M059J (cell line): ENCODE measurements around the gene DCLK1. TPM values are rescaled to one million over a fixed set of nuclear protein-coding genes. Genes with fewer than 3 reads are reported as not detected.
"Not testable (repeated sequence)": the region's sequence is repeated elsewhere in the genome, so short reads cannot be mapped to it uniquely, and the experiment has no call there.

Experiments
- DNase-seq: peaks from one replicate; pipeline ENCODE4 v3.0.0-alpha.2; 2012; ENCODE audit warnings: low read depth
- total RNA-seq: library from RNA; depleted of rRNA; stranded (reverse); fragments of >200 nt; shearing (Covaris generic); gene quantifications from 2 replicates; pipeline ENCODE4 v1.2.3, GENCODE V29; 2014

Gene DCLK1
- total RNA-seq, 1 experiment from 2014 or later: 2.0 TPM

- no peak for DNase-seq
These were observed 45.1 kb downstream of the DCLK1 start for GRCh38 chr13:36086117-36086516.

DNA sequence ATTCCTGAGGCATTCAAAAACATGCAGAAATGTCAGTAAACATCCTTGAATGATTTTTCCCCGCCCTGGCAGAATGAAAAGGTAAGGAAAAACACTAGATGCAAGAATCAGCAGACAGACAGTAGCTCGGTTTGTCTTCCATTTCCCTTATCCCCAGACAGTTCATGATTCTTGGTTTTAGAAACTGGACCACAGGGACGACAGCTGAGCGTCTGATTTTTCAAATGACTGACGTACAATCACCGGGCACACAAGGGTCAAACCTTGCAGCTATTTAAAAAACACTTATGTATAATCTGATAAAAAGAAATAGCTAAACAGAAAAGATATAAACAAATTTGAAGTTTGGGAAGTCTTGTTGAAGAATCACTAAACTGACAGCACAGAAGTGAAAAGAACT, 47.1 kb downstream of the DCLK1 start:
- DNase-seq: no peak

- DNase-seq: no peak
These were observed 48.4 kb downstream of the DCLK1 start for GRCh38 chr13:36082806-36083205.

- DNase-seq: peak; percentile 18
These were observed 48.8 kb downstream of the DCLK1 start for GRCh38 chr13:36082396-36082795.

- no peak for DNase-seq
These were observed 55.0 kb downstream of the DCLK1 start for GRCh38 chr13:36076211-36076610.

- DNase-seq: peak; percentile 19
These were observed 56.5 kb downstream of the DCLK1 start for GRCh38 chr13:36074659-36075058.

DNA sequence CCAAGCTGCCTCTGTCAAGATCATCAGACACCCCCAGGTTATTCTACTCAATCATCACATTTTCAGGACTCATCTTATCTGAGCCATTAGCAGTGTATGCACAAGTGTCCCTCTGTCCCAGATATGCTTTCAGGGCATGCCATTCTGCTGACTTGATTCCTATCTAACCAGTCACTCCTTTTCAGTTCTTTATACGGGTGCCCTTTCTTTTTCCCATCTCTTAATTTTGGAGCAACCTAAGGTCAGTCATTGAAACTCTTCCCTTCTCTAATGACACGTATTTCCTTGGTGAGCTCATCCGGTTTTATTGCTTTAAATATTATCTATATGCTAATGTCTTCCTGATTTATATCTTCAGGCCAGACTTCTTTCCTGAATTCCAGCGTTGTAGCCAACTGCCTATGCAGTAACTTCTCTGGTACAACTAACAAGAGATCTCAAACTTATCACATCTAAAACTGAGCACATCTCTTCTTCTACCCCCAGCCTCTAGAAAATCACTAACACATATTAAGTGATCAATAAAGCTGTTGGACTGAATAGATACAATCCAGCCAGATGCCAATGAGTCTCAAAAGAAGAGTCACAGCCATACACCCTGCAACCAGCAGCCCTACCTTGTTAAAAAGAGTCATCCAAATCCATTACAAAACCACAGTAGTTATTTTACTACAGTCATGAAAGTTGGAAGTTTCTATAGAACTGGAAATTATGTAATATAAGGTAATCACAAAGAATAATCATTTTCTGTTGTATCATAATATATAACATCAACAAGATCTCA, 58.8 kb downstream of the DCLK1 start:
- no peak for DNase-seq

GRCh38 chr13:36070504-36071192, 60.5 kb downstream of the DCLK1 start:
- DNase-seq: not testable (repeated sequence)

DNA sequence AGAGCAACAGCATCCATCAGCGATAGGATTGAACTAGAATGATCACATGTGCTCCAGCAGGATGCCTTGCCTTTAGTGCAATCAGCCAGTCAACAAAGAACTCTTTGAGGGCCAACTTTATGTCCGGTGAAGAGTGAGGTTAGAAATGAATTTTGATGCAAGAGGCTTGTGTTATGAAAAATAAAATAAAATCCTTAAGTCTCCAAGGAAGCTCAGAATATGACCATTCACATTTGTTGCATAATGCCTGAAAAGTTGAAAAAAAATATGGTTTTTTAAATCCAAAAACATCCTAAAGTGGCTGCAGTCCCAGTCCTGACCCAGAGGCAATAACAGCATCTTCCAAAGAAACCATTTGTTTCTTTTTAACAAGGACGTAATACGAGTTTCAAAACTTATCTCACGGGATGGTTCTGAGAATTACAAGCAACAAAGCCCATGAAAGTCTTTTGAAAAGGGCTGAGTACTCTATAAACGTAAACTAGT, 61.3 kb downstream of the DCLK1 start:
- DNase-seq: no peak

- DNase-seq: no peak
These were observed 62.2 kb downstream of the DCLK1 start for GRCh38 chr13:36068991-36069390.

- DNase-seq: no peak
These were observed 62.6 kb downstream of the DCLK1 start for GRCh38 chr13:36068566-36068965.

GRCh38 chr13:36067746-36068381, 63.3 kb downstream of the DCLK1 start:
- DNase-seq: no peak

- DNase-seq: no peak
These were observed 68.9 kb downstream of the DCLK1 start for GRCh38 chr13:36062249-36062648.

DNA sequence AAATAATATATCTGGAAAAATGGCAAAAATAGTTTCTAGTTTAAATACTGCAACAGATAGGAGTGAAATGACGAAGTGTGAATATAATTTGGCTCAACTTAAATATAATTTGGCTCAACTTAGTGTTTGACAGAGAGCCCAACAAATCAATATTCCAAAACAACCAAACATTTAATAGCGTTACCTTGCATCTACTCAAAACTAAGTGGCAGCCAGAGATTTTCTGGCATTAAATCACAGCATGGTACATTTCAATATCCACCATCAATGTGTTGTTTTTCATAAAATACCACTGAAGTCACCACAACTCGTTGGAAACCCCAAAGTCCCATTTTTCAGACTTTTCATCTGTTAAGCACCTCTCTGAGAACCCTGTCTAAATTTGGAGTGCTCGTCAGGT, 69.6 kb downstream of the DCLK1 start:
- no peak for DNase-seq

DNA sequence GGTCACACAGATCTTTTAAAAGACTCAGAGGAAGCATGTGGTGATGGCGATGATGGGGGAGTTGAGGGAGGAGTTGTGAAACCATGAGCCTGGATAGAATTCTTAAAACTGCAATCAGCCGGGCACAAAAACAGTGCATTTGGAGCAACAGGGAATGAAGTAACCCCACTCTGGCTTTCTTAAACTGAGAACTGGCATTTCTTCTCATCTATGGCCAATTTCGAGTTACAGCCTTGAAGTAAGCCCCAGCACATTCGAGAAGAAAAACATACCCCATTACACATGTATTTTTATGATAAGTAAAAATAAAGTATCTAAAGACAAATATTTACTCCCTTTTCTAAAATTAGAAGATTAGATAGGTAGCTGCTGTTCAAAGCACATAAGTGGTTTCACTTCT, 70.1 kb downstream of the DCLK1 start:
- DNase-seq: no peak

DNA sequence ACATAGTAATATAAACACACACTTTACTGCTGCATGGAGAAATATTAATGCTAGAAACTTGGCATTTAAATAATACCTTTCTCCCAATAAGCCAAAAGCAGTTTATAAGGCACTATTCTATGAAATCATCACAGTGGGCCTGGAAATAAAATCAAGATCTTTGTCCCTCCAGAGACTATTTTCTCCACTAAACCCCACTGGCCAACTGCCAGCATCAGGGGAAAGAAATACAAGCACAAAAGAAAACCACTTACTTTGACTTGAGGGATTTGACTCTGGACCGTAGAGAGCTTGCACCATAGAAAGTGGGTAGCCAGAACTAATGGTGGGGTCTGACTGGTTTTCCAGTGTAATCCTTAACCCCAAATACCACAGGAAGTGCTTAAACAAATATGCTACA, 71.9 kb downstream of the DCLK1 start:
- DNase-seq: no peak

- DNase-seq: no peak
These were observed 73.1 kb downstream of the DCLK1 start for GRCh38 chr13:36058116-36058515.

GRCh38 chr13:36057547-36057946, 73.6 kb downstream of the DCLK1 start:
- no peak for DNase-seq

DNA sequence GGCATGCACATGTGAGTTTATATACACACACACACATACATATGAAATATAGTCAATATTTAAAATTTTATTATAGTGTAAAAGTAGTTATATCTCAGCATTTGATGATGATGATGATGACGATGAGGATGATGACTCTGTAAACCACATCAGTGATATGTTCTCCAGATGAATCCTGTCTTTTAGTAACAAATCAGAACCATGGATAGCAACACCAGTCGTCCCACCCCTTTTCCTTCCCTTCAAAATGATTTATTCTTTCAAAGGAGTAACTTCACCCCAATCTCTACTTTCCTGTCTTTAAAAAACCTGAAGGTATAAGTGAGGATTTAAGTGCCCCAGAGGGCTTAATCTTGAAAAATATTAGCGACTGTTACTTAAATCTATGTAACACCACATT, 74.1 kb downstream of the DCLK1 start:
- peak; percentile 3 for DNase-seq

- DNase-seq: no peak
These were observed 75.8 kb downstream of the DCLK1 start for GRCh38 chr13:36055366-36055765.

DNA sequence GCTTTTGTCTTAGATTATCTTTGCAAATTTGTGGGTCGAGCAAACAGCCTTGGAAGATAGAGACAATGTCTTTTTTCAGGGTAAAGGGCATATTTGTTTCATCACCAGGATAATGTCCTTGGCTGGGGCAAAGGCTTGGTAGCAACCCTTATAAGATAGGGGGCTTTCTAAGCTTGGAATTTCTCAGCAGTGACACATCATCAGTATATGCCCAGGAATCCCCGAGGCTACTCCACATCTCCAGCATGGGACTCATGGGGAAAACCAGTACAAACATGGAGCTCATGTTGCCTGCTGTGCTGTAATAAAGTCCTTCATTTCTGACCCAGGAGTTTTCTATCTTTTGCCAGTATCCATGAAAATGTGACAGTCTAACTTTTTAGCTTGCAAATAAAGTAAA, 77.1 kb downstream of the DCLK1 start:
- DNase-seq: peak; percentile 4

- no peak for DNase-seq
These were observed 80.1 kb downstream of the DCLK1 start for GRCh38 chr13:36051082-36051481.

DNA sequence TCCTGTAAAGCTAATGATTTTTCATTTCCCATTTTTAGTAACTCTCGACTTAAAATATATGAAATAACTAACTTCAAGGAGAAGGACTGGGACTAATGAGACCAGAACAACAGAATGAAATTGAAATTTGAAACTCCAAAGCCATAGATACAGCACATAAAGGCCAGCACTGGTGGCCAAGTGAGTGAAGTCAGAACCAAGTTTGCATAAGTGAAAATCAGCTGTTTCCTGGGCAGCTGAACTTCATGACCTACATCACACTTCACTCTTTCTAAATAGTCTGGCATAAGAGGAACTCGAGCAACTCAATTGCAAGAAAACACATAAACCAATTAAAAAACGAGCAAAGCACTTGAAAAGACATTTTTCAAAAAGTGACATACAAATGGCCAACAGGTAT, 84.5 kb downstream of the DCLK1 start:
- no peak for DNase-seq
